Lung (tissue), 12 donors: ENCODE measurements around the gene SHROOM1. TPM values are rescaled to one million over a fixed set of nuclear protein-coding genes. Genes with fewer than 3 reads are reported as not detected.
A peak's percentile ranks its signal among the peaks of the same experiment; 100 is the strongest.

Source experiments
- ATAC-seq: fragments of 200-7000 bp; cut with Tn5 transposase; one replicate; pipeline ENCODE4 v1.9.1; 2020; ENCODE audit warnings: moderate number of reproducible peaks; ENCODE audit not compliant: insufficient read depth, low FRiP score
- DNase-seq, 3 donors: peaks; one replicate each; pipeline ENCODE4 v3.0.0-alpha.2; 2013 to 2017
- H3K27ac ChIP-seq, 2 donors: one replicate each; pipeline ENCODE4 v1.5.1; 2013; ENCODE audit warnings: mild to moderate bottlenecking in 2 of 2, moderate library complexity in 2 of 2, control low read depth in 1 of 2, inconsistent platforms in 1 of 2, low read depth in 1 of 2, low read length in 1 of 2
- H3K27me3 ChIP-seq, 3 donors: one replicate each; pipeline ENCODE4 v1.5.1; 2013; ENCODE audit warnings: low read length in 2 of 3; ENCODE audit not compliant: control insufficient read depth in 3 of 3, insufficient read depth in 3 of 3
- H3K36me3 ChIP-seq, 4 donors: one replicate each; pipeline ENCODE4 v1.5.1; 2013; ENCODE audit warnings: low read length in 4 of 4, mild to moderate bottlenecking in 1 of 4, moderate library complexity in 1 of 4; ENCODE audit not compliant: control insufficient read depth in 4 of 4, insufficient read depth in 4 of 4
- H3K4me1 ChIP-seq, 5 donors: one replicate each; pipeline ENCODE4 v1.5.1; 2013; ENCODE audit warnings: low read length in 5 of 5, mild to moderate bottlenecking in 2 of 5, moderate library complexity in 1 of 5; ENCODE audit not compliant: control insufficient read depth in 5 of 5, insufficient read depth in 5 of 5
- H3K4me3 ChIP-seq: one replicate; pipeline ENCODE4 v1.5.1; 2013; ENCODE audit warnings: mild to moderate bottlenecking, control low read depth, moderate library complexity
- H3K9ac ChIP-seq, 2 donors: one replicate each; pipeline ENCODE4 v1.5.1; 2013; ENCODE audit warnings: low read length in 2 of 2, control low read depth in 1 of 2; ENCODE audit not compliant: insufficient read depth in 1 of 2
- H3K9me3 ChIP-seq, 4 donors: one replicate each; pipeline ENCODE4 v1.5.1; 2013; ENCODE audit warnings: low read length in 3 of 4, mild to moderate bottlenecking in 1 of 4, moderate library complexity in 1 of 4; ENCODE audit not compliant: control insufficient read depth in 4 of 4, insufficient read depth in 3 of 4
- whole genome bisulfite sequencing, 2 donors: extraction: QIAGEN DNeasy Blood & Tissue Kit; methylation state at CpG; one replicate each; pipeline ENCODE4 v1.1.7; 2013; 5-methylcytosine and 5-hydroxymethylcytosine counted together
- polyA plus RNA-seq, 2 donors: library from polyadenylated mRNA; stranded (reverse); fragments of 200-250 nt; gene quantifications; one replicate each; pipeline ENCODE4 v1.2.1, GENCODE V29; 2013
- total RNA-seq, 2 donors: library from RNA; depleted of rRNA in 1 of 2; stranded (reverse); fragments of >200 nt in 1 of 2; gene quantifications; one replicate each; pipeline ENCODE4 v1.2.1, GENCODE V29; 2014 to 2021
- TF ChIP-seq, protein P1 (sequence below): IDR thresholded peaks from 2 replicates; pipeline ENCODE4 v1.5.1; 2012; ENCODE audit warnings: mild to moderate bottlenecking; ENCODE audit errors: control extremely low read depth, extremely low read depth
- donor health status: control.
- donor health status: control.
- donor health status: Bipolar disorder and iron deficiency.
- donor health status: healthy.
- donor health status: DM: yes; HTN: yes; CAD: no.

The SHROOM1 gene
- total and polyA plus RNA-seq, 4 donors: 7.0 to 21.9 (median 11.4) TPM

DNA sequence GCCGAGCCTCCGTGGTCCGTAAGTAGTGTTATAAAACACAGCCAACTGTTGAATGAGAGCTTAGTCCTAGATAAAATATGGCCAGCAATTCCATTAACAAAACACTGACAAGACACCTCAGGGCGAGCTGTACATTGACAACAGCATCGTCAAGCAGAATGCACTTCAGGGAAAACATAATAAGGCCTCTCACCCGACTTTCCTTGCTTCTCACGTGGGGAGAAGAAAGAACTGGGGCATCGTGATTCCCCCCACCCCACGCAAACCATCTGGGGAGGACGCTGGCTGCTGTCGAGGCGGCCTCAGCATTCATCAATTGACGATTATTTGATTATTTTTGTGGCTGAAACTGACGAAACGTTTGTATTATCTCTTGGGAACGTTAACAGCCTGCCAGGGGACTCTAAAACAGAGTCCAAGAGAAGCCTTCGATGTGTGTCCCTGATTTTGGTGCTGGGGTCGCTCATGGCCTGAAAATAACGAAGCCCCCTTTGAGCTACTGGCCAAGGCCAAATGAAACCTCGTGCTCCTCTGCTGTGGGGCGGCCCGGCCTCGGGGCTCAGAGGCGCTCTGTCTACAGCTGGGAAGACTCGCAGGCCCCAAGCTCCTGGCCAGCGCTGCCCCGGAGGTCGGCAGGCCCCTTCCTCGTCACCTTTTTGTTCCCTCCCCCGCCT is 35.4 kb upstream of the SHROOM1 start:
- Histone ChIP-seq H3K27ac (peak overlapping the region; percentile 93 to 97), H3K36me3 (peaks cover 8 to 16% (median 10%) of the 10 kb centered on the region in 4 donors), H3K4me1 (peaks cover 0 to 13% (median 5%) of the 10 kb centered on the region in 5 donors), H3K9me3 (no peaks in the 10 kb centered on the region), H3K4me3 (peak overlapping the region; percentile 54), H3K9ac (peak overlapping the region; percentile 67 to 99), H3K27me3 (no peaks in the 10 kb centered on the region)
- DNase-seq (no peak), ATAC-seq (peak; percentile 42)
- TF ChIP-seq, protein P1, sequence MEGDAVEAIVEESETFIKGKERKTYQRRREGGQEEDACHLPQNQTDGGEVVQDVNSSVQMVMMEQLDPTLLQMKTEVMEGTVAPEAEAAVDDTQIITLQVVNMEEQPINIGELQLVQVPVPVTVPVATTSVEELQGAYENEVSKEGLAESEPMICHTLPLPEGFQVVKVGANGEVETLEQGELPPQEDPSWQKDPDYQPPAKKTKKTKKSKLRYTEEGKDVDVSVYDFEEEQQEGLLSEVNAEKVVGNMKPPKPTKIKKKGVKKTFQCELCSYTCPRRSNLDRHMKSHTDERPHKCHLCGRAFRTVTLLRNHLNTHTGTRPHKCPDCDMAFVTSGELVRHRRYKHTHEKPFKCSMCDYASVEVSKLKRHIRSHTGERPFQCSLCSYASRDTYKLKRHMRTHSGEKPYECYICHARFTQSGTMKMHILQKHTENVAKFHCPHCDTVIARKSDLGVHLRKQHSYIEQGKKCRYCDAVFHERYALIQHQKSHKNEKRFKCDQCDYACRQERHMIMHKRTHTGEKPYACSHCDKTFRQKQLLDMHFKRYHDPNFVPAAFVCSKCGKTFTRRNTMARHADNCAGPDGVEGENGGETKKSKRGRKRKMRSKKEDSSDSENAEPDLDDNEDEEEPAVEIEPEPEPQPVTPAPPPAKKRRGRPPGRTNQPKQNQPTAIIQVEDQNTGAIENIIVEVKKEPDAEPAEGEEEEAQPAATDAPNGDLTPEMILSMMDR: no peak
- 35 to 45% methylated on average over 27 to 30 of the region's 30 CpGs for WGBS, 2 donors

DNA sequence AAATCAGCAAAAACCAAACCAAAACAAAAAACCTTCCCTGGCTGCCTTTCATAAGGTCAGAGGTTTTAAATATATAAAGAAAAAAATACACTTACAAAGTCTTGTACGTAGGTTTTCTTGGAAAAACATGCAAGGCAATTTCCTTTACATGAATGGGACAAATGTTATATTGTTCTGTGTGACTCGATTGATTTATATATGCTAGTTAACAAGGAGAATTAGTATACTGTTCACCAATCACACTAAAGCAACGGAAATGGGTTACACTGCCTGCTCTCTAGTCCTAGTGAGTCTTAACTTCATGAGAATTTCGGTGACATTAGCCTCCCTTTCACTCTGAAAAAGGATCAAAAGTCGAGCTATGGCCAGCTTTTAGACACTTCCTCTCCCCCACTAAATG is 30.3 kb upstream of the SHROOM1 start:
- H3K4me3 ChIP-seq: no peak overlapping the region
- no peak overlapping the region for H3K9ac ChIP-seq
- H3K36me3 ChIP-seq: no peaks in the 10 kb centered on the region
- TF ChIP-seq, protein P1: no peak
- H3K9me3 ChIP-seq: no peaks in the 10 kb centered on the region
- WGBS, 2 donors: 78 to 80% methylated on average over 5 of the region's 5 CpGs
- no peaks in the 10 kb centered on the region for H3K27me3 ChIP-seq
- DNase-seq (no peak), ATAC-seq (no peak)
- H3K4me1 ChIP-seq: peaks cover 0 to 3% (median 0%) of the 10 kb centered on the region in 5 donors
- H3K27ac ChIP-seq: no peak overlapping the region

DNA sequence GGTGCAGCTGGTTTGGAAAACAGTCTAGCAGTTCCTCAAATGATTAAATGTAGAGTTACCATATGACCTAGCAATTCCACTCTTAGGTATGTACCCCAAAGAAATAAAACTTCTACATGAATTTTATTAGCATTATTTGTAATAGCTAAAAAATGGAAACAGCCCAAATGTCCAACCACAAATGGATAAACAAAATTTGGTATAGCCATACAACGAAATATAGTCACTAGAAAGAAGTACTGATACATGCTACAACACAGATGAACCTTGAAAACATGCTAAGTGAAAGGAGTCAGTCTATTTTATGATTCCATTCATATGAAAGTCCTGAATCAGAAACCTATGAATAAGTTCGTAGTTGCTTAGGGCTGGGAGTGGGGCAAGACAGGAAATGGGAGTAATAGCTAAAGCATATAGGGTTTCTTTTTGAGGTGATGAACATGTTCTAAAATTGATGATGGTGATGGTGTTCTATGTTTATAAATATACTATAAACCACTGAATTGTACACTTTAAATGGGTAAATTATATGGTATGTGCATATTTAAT is 29.5 kb upstream of the SHROOM1 start:
- Histone ChIP-seq H3K4me3 (no peak overlapping the region), H3K36me3 (no peaks in the 10 kb centered on the region), H3K27me3 (no peaks in the 10 kb centered on the region), H3K4me1 (no peaks in the 10 kb centered on the region), H3K9me3 (no peaks in the 10 kb centered on the region), H3K27ac (no peak overlapping the region), H3K9ac (no peak overlapping the region)
- no peak for ATAC-seq
- WGBS, 2 donors: 85 to 86% methylated on average over 2 of the region's 2 CpGs
- TF ChIP-seq, protein P1: no peak
- DNase-seq: no peak
